ENCODE results near the gene PPP1R14D.

DNA sequence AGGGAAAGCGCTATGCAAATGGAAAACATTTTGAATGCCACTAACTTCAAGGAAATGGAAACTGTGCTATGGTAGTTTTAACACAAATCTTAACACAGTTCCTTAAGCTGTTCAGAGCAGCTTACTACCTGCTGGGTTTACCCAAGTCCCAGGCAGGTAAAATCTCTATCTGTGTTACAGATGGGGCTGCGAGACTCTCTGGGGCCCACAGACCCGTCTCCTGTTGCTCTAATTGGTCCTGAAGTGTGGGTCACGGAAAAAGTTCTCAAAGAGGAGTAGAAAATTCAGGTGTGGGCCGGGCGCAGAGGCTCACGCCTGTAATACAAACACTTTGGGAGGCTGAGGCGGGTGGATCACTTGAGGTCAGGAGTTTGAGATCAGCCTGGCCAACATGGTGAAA lies 38.5 kb downstream of the PPP1R14D start:
- TF ChIP-seq, protein P1, sequence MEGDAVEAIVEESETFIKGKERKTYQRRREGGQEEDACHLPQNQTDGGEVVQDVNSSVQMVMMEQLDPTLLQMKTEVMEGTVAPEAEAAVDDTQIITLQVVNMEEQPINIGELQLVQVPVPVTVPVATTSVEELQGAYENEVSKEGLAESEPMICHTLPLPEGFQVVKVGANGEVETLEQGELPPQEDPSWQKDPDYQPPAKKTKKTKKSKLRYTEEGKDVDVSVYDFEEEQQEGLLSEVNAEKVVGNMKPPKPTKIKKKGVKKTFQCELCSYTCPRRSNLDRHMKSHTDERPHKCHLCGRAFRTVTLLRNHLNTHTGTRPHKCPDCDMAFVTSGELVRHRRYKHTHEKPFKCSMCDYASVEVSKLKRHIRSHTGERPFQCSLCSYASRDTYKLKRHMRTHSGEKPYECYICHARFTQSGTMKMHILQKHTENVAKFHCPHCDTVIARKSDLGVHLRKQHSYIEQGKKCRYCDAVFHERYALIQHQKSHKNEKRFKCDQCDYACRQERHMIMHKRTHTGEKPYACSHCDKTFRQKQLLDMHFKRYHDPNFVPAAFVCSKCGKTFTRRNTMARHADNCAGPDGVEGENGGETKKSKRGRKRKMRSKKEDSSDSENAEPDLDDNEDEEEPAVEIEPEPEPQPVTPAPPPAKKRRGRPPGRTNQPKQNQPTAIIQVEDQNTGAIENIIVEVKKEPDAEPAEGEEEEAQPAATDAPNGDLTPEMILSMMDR (conservative IDR thresholded peaks at IDR 0.05; ENCODE audit: low read length): no peak
- no peak for TF ChIP-seq EZH2phosphoT487 (IDR thresholded peaks at IDR 0.05; ENCODE audit: borderline replicate concordance, low read depth, low read length)

Data from OCI-LY7 (cell line).